ENCODE results near the gene SCGB3A1. TPM values are rescaled to one million over a fixed set of nuclear protein-coding genes. Genes with fewer than 3 reads are reported as not detected.

Gene SCGB3A1
- total RNA-seq, 2 donors from 2014 or later: not detected

GRCh38 chr5:180555168-180555921 lies 36.0 kb downstream of the SCGB3A1 start:
- Histone ChIP-seq H3K4me3 (no peak overlapping the region), H3K36me3 (peaks cover 3% of the 10 kb centered on the region), H3K27me3 (replicated peaks; ENCODE audit: insufficient read depth) (no peaks in the 10 kb centered on the region), H3K27ac (no peak overlapping the region), H3K9me3 (no peaks in the 10 kb centered on the region), H3K4me1 (ENCODE audit: control insufficient read depth in 1 of 2, low read depth in 2 of 2) (no peaks in the 10 kb centered on the region)
- ATAC-seq (ENCODE audit: insufficient number of reproducible peaks, low FRiP score, low read depth) (no peak), DNase-seq (ENCODE audit: low spot score) (no peak)
- TF ChIP-seq CTCF (IDR thresholded peaks at IDR 0.05): no peak

- ATAC-seq (ENCODE audit: insufficient number of reproducible peaks, low FRiP score, low read depth): no peak
Measured at GRCh38 chr5:180553530-180553929, 37.8 kb downstream of the SCGB3A1 start.

GRCh38 chr5:180548563-180548962 lies 42.7 kb downstream of the SCGB3A1 start:
- Histone ChIP-seq H3K4me1 (ENCODE audit: control insufficient read depth in 1 of 2, low read depth in 2 of 2) (no peaks in the 10 kb centered on the region), H3K36me3 (peaks cover 4% of the 10 kb centered on the region), H3K27me3 (replicated peaks; ENCODE audit: insufficient read depth) (no peaks in the 10 kb centered on the region), H3K27ac (no peak overlapping the region), H3K4me3 (no peak overlapping the region), H3K9me3 (no peaks in the 10 kb centered on the region)
- no peak for TF ChIP-seq CTCF (IDR thresholded peaks at IDR 0.05)
- no peak for DNase-seq (ENCODE audit: low spot score)
- ATAC-seq (ENCODE audit: insufficient number of reproducible peaks, low FRiP score, low read depth): no peak

More at GRCh38 chr5:180553530-180553929, 37.8 kb downstream of the SCGB3A1 start:
- Histone ChIP-seq H3K4me3 (no peak overlapping the region), H3K9me3 (no peaks in the 10 kb centered on the region), H3K36me3 (peaks cover 4% of the 10 kb centered on the region), H3K4me1 (ENCODE audit: control insufficient read depth in 1 of 2, low read depth in 2 of 2) (no peaks in the 10 kb centered on the region), H3K27ac (no peak overlapping the region), H3K27me3 (replicated peaks; ENCODE audit: insufficient read depth) (no peaks in the 10 kb centered on the region)
- no peak for TF ChIP-seq CTCF (IDR thresholded peaks at IDR 0.05)
- DNase-seq (ENCODE audit: low spot score): no peak

GRCh38 chr5:180545248-180545647 lies 46.1 kb downstream of the SCGB3A1 start:
- no peak overlapping the region for H3K27ac ChIP-seq
- no peaks in the 10 kb centered on the region for H3K27me3 ChIP-seq (replicated peaks; ENCODE audit: insufficient read depth)
- no peak for TF ChIP-seq CTCF (IDR thresholded peaks at IDR 0.05)
- ATAC-seq (ENCODE audit: insufficient number of reproducible peaks, low FRiP score, low read depth) (no peak), DNase-seq (ENCODE audit: low spot score) (no peak)
- no peaks in the 10 kb centered on the region for H3K36me3 ChIP-seq
- H3K4me3 ChIP-seq: no peak overlapping the region
- H3K9me3 ChIP-seq: no peaks in the 10 kb centered on the region
- H3K4me1 ChIP-seq (ENCODE audit: control insufficient read depth in 1 of 2, low read depth in 2 of 2): no peaks in the 10 kb centered on the region

GRCh38 chr5:180541710-180542109 lies 49.6 kb downstream of the SCGB3A1 start:
- H3K4me1 ChIP-seq (ENCODE audit: control insufficient read depth in 1 of 2, low read depth in 2 of 2): no peaks in the 10 kb centered on the region
- H3K9me3 ChIP-seq: no peaks in the 10 kb centered on the region
- no peaks in the 10 kb centered on the region for H3K27me3 ChIP-seq (replicated peaks; ENCODE audit: insufficient read depth)
- ATAC-seq (ENCODE audit: insufficient number of reproducible peaks, low FRiP score, low read depth): no peak
- H3K27ac ChIP-seq: no peak overlapping the region
- H3K4me3 ChIP-seq: no peak overlapping the region
- TF ChIP-seq CTCF (IDR thresholded peaks at IDR 0.05): no peak
- DNase-seq (ENCODE audit: low spot score): no peak
- no peaks in the 10 kb centered on the region for H3K36me3 ChIP-seq

Other genes with a start within 250 kb of the SCGB3A1 start
- 100 to 1,000 TPM in 1 of 2 donors, 10 to 100 TPM in 1; 32.1 to 136 TPM for gene GFPT2, start 238.2 kb downstream of the SCGB3A1 start, total RNA-seq
- 10 to 100 TPM; 19.5 to 24.8 TPM for gene CNOT6, start 97.1 kb downstream of the SCGB3A1 start, total RNA-seq
- 10 to 100 TPM in 1 of 2 donors, 1 to 10 TPM in 1; 4.8 to 10.8 TPM for gene FLT4, start 58.1 kb upstream of the SCGB3A1 start, total RNA-seq
- not detected for gene OR2Y1, start 148.6 kb upstream of the SCGB3A1 start, total RNA-seq
- gene MGAT1, start 211.3 kb upstream of the SCGB3A1 start, total RNA-seq: 100 to 1,000 TPM; 226 to 244 TPM

Data from thoracic aorta (tissue), 2 donors.